Kidney (tissue), 14 donors: ENCODE data around the gene AFDN. TPM values are rescaled to one million over a fixed set of nuclear protein-coding genes. Genes with fewer than 3 reads are reported as not detected.
A peak's percentile ranks its signal among the peaks of the same experiment; 100 is the strongest.

Source experiments
- DNase-seq, 5 donors: peaks; one replicate each; pipeline ENCODE4 v3.0.0-alpha.2; 2013 to 2020
- FAIRE-seq: peaks from 2 replicates; lab custom pipeline; 2012; peaks lifted over from hg19 to GRCh38; lab: Jason Lieb, UNC
- H3K27ac ChIP-seq, 2 donors: one replicate each; pipeline ENCODE4 v1.7.0; 2013; ENCODE audit warnings: low read depth in 2 of 2, low read length in 2 of 2, inconsistent platforms in 1 of 2
- H3K27me3 ChIP-seq: one replicate; pipeline ENCODE4 v1.7.1; 2013; ENCODE audit warnings: low read length, inconsistent platforms; ENCODE audit not compliant: control insufficient read depth, insufficient read depth
- H3K36me3 ChIP-seq, 3 donors: one replicate each; pipeline versions ENCODE4 v1.7.0 to v1.7.1; 2013; ENCODE audit warnings: low read length in 3 of 3, control low read depth in 1 of 3, inconsistent platforms in 1 of 3; ENCODE audit not compliant: insufficient read depth in 3 of 3, control insufficient read depth in 2 of 3
- H3K4me1 ChIP-seq, 3 donors: one replicate each; pipeline versions ENCODE4 v1.7.0 to v1.7.1; 2013; ENCODE audit warnings: low read length in 3 of 3, inconsistent platforms in 1 of 3, low read depth in 1 of 3; ENCODE audit not compliant: control insufficient read depth in 2 of 3, insufficient read depth in 2 of 3
- H3K4me3 ChIP-seq, 3 donors: one replicate each; pipeline versions ENCODE4 v1.7.0 to v1.8.1; 2013; ENCODE audit warnings: low read length in 3 of 3, control low read depth in 1 of 3, inconsistent platforms in 1 of 3
- H3K9ac ChIP-seq, 3 donors: one replicate each; pipeline versions ENCODE4 v1.7.0 to v1.7.1; 2013; ENCODE audit warnings: low read length in 3 of 3, control low read depth in 1 of 3, inconsistent platforms in 1 of 3
- H3K9me3 ChIP-seq, 3 donors: one replicate each; pipeline versions ENCODE4 v1.7.0 to v1.7.1; 2013; ENCODE audit warnings: low read length in 3 of 3, control low read depth in 1 of 3, inconsistent platforms in 1 of 3; ENCODE audit not compliant: control insufficient read depth in 2 of 3, insufficient read depth in 1 of 3
- CTCF ChIP-seq: IDR thresholded peaks from 3 replicates; pipeline ENCODE4 v1.5.1; 2012; ENCODE audit warnings: mild to moderate bottlenecking, moderate library complexity, borderline replicate concordance; ENCODE audit not compliant: insufficient read depth; ENCODE audit errors: extremely low read depth
- intact Hi-C: fragments of 100-400 bp; cut with DNase I; formaldehyde crosslinking; loops from one replicate; pipeline ENCODE4 v1.11.1; 2022
- polyA plus RNA-seq: library from polyadenylated mRNA; stranded (reverse); fragments of 350-450 nt; fragmentation: Illumina TruSeq; extraction: RNeasy Lipid Tissue Mini Kit (QIAGEN cat#74804); gene quantifications from one replicate; pipeline ENCODE4 v1.2.3, GENCODE V29; 2014; ENCODE audit warnings: low read depth, low replicate concordance; ENCODE audit not compliant: insufficient read depth
- total RNA-seq: library from RNA; stranded (reverse); fragmentation: NEBNext Ultra II Directional; extraction: Animal tissue kit (Norgen Biotek cat#: 25700); gene quantifications from one replicate; pipeline ENCODE4 v1.2.1, GENCODE V29; 2021
- donor health status: control.
- donor health status: control.
- donor health status: control.
- donor health status: control.
- donor health status: control.
- donor health status: DM: yes; HTN: yes; CAD: no.
- donor health status: Normal renal cell carcinoma (clear cell type).

Gene AFDN
- total and polyA plus RNA-seq, 2 donors from 2014 or later, result 21.5 to 175 TPM

- TF ChIP-seq CTCF, result no peak
These were observed 44.8 kb upstream of the AFDN start for GRCh38 chr6:167781868-167782267.

GRCh38 chr6:167782698-167783517 lies 43.8 kb upstream of the AFDN start:
- no peaks in the 10 kb centered on the region for H3K9me3 ChIP-seq
- no peak for FAIRE-seq
- peak overlapping the region; percentile 36 to 75 for H3K27ac ChIP-seq
- DNase-seq, result peak in 1 of 5 donors; percentile 33
- no peaks in the 10 kb centered on the region for H3K27me3 ChIP-seq
- no peaks in the 10 kb centered on the region for H3K36me3 ChIP-seq
- H3K9ac ChIP-seq, result no peak overlapping the region
- intact Hi-C loops, result no loop called here
- peaks cover 0 to 29% (median 19%) of the 10 kb centered on the region in 3 donors for H3K4me1 ChIP-seq
- no peak overlapping the region for H3K4me3 ChIP-seq
- no peak for TF ChIP-seq CTCF

More at GRCh38 chr6:167781868-167782267, 44.8 kb upstream of the AFDN start:
- H3K36me3 ChIP-seq, result no peaks in the 10 kb centered on the region
- no peak for DNase-seq
- intact Hi-C loops, result no loop called here
- no peak overlapping the region for H3K9ac ChIP-seq
- no peak for FAIRE-seq
- peaks cover 0 to 18% (median 14%) of the 10 kb centered on the region in 3 donors for H3K4me1 ChIP-seq
- H3K4me3 ChIP-seq, result no peak overlapping the region
- no peaks in the 10 kb centered on the region for H3K9me3 ChIP-seq
- no peaks in the 10 kb centered on the region for H3K27me3 ChIP-seq
- H3K27ac ChIP-seq, result no peak overlapping the region

GRCh38 chr6:167786853-167787675 lies 39.6 kb upstream of the AFDN start:
- H3K4me3 ChIP-seq, result no peak overlapping the region
- no peaks in the 10 kb centered on the region for H3K27me3 ChIP-seq
- intact Hi-C loops, result no loop called here
- peak overlapping the region in 1 of 2 donors; percentile 35 for H3K27ac ChIP-seq
- no peaks in the 10 kb centered on the region for H3K9me3 ChIP-seq
- no peaks in the 10 kb centered on the region for H3K36me3 ChIP-seq
- peaks cover 0 to 44% (median 12%) of the 10 kb centered on the region in 3 donors for H3K4me1 ChIP-seq
- no peak for TF ChIP-seq CTCF
- FAIRE-seq (no peak), DNase-seq (no peak)
- H3K9ac ChIP-seq, result peak overlapping the region in 1 of 3 donors; percentile 6
